Calu3 (cell line): ENCODE measurements around the gene GPRASP2. TPM values are rescaled to one million over a fixed set of nuclear protein-coding genes. Genes with fewer than 3 reads are reported as not detected.

Experiments used
- BruUV-seq: library from RNA; stranded (reverse); fragments of 400-500 nt; replicated peaks from 2 replicates; lab custom pipeline; 2021; lab: Mats Ljungman, UMichigan
- CTCF ChIA-PET: fragments of 300-600 bp; sonication (Branson Sonifier 250); formaldehyde crosslinking; loops from one replicate; lab custom pipeline; 2022; ENCODE audit warnings: antibody characterized with exemption; lab: Charles Lee
- DNase-seq: peaks from one replicate; pipeline ENCODE4 v3.0.0; 2022
- H3K27ac Mint-ChIP-seq: one replicate; pipeline ENCODE4 v1.8.0; 2022; ENCODE audit warnings: mixed read lengths; ENCODE audit not compliant: unreplicated experiment
- H3K27me3 Mint-ChIP-seq: one replicate; pipeline ENCODE4 v1.8.0; 2022; ENCODE audit warnings: mixed read lengths; ENCODE audit not compliant: unreplicated experiment
- H3K36me3 Mint-ChIP-seq: one replicate; pipeline ENCODE4 v1.8.0; 2022; ENCODE audit warnings: mild to moderate bottlenecking, moderate library complexity, mixed read lengths; ENCODE audit not compliant: insufficient read depth, unreplicated experiment
- H3K4me1 Mint-ChIP-seq: one replicate; pipeline ENCODE4 v1.8.0; 2022; ENCODE audit warnings: mild to moderate bottlenecking, low read depth, mixed read lengths; ENCODE audit not compliant: unreplicated experiment
- H3K4me3 Mint-ChIP-seq: one replicate; pipeline ENCODE4 v1.8.0; 2022; ENCODE audit warnings: mild to moderate bottlenecking, low read depth, moderate library complexity, mixed read lengths; ENCODE audit not compliant: unreplicated experiment
- H3K9me3 Mint-ChIP-seq: one replicate; pipeline ENCODE4 v1.8.0; 2022; ENCODE audit warnings: low read depth, mixed read lengths; ENCODE audit not compliant: unreplicated experiment
- intact Hi-C: fragments of 100-400 bp; cut with micrococcal nuclease; formaldehyde crosslinking; loops from one replicate; pipeline ENCODE4 v1.10.0; 2022; ENCODE audit not compliant: unreplicated experiment
- total RNA-seq: library from RNA; stranded (reverse); gene quantifications from 2 replicates; pipeline ENCODE4 v1.2.3, GENCODE V29; 2022
- TF ChIP-seq, protein P1 (sequence below): fragments of 200-600 bp; IDR thresholded peaks from one replicate; pipeline ENCODE4 v1.8.0; 2022; ENCODE audit warnings: antibody characterized with exemption; ENCODE audit not compliant: unreplicated experiment

GPRASP2 gene
- total RNA-seq, 1 experiment from 2014 or later = 9.0 TPM

DNA sequence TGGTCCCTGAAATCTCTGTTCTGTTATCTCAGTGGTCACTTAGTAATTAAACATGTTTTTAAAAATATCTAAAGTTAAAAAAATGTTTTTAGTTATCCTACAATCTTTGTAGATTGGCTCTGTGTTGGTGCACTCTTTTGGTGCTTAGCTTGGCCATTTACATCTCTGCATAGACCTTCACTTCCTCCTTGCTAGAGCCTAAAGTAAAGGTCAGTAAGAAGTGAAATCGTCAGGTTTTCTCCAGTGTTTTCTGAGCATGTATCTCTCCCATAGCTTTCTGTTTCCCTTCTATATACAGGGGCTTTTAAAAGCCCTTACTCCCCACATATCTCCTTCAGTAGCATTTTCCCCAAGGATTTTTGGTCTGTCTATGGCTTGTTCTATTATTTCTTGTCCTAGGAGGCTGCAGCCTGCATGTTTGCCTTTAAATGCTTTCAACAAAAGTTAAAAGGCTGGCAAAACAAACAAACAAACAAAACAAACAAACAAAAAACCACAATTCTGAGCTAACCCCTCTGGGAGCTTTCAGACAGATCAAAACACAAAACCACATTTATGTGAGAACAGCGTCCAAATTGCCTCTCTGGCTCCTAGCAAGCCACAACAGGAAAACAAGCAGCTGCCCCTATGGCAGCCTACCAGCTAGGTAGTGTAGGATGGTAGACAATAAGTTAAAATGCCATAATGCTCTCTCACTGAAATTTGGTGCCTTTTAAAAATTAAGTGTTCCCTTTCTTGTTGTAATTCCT, 27.3 kb upstream of the GPRASP2 start:
- Mint-ChIP-seq H3K36me3 (no peaks in the 10 kb centered on the region), H3K9me3 (peaks cover 13% of the 10 kb centered on the region), H3K27ac (no peak overlapping the region), H3K4me3 (no peak overlapping the region), H3K4me1 (no peaks in the 10 kb centered on the region), H3K27me3 (no peaks in the 10 kb centered on the region)
- DNase-seq = no peak
- CTCF ChIA-PET = no interaction called here
- no TSS peak for BruUV-seq
- TF ChIP-seq, protein P1, sequence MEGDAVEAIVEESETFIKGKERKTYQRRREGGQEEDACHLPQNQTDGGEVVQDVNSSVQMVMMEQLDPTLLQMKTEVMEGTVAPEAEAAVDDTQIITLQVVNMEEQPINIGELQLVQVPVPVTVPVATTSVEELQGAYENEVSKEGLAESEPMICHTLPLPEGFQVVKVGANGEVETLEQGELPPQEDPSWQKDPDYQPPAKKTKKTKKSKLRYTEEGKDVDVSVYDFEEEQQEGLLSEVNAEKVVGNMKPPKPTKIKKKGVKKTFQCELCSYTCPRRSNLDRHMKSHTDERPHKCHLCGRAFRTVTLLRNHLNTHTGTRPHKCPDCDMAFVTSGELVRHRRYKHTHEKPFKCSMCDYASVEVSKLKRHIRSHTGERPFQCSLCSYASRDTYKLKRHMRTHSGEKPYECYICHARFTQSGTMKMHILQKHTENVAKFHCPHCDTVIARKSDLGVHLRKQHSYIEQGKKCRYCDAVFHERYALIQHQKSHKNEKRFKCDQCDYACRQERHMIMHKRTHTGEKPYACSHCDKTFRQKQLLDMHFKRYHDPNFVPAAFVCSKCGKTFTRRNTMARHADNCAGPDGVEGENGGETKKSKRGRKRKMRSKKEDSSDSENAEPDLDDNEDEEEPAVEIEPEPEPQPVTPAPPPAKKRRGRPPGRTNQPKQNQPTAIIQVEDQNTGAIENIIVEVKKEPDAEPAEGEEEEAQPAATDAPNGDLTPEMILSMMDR = no peak
- intact Hi-C loops = no loop called here

DNA sequence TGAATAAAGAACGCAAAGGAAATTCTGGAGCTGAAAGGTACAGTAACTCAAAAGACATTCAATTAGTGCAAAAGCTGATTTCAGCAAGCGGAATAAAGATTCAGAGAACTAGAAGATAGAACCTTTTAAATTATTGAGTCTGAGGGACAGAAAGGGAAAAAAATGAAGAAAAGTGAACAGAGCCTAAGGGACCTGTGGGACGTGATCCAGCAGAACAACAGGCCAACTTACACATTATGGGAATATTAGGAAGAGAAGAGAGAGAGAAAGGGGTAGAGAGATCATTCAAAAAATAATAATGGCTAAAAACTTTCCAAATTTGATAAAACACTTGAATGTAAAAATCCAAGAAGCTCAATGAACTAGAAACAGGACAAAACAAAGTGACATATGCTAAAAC, 17.5 kb upstream of the GPRASP2 start:
- intact Hi-C loops = loop anchor here (10.0 kb wide), 1 partner anchor 80 kb away; no protein-coding TSS in a partner anchor
- no peaks in the 10 kb centered on the region for H3K27me3 Mint-ChIP-seq
- H3K4me1 Mint-ChIP-seq = no peaks in the 10 kb centered on the region
- H3K36me3 Mint-ChIP-seq = no peaks in the 10 kb centered on the region
- CTCF ChIA-PET = no interaction called here
- no TSS peak for BruUV-seq
- TF ChIP-seq, protein P1 = no peak
- H3K9me3 Mint-ChIP-seq = peaks cover 4% of the 10 kb centered on the region
- DNase-seq = no peak
- H3K4me3 Mint-ChIP-seq = no peak overlapping the region
- no peak overlapping the region for H3K27ac Mint-ChIP-seq

DNA sequence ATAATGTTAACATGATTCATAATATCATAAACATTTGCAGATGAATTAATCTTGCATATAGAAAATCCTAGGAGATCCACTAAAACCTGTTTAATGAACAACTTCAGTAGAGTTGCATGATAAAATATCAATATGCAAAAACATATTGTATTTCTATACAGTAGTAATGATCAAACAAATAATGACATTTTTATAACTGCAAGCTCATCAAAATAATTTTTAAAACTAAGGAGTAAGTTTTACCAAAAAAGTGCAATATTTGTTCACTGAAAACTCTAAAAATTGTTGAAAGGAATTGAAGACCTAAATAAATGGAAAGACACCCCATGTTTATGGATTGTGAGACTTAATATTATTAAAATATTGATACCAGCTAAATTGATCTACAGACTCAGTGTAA, 15.9 kb upstream of the GPRASP2 start:
- Mint-ChIP-seq H3K27me3 (no peaks in the 10 kb centered on the region), H3K36me3 (no peaks in the 10 kb centered on the region), H3K9me3 (no peaks in the 10 kb centered on the region), H3K4me3 (no peak overlapping the region), H3K27ac (no peak overlapping the region), H3K4me1 (no peaks in the 10 kb centered on the region)
- DNase-seq = no peak
- intact Hi-C loops = loop anchor here (10.0 kb wide), 1 partner anchor 82 kb away; no protein-coding TSS in a partner anchor
- BruUV-seq = no TSS peak
- TF ChIP-seq, protein P1 = no peak
- CTCF ChIA-PET = no interaction called here

DNA sequence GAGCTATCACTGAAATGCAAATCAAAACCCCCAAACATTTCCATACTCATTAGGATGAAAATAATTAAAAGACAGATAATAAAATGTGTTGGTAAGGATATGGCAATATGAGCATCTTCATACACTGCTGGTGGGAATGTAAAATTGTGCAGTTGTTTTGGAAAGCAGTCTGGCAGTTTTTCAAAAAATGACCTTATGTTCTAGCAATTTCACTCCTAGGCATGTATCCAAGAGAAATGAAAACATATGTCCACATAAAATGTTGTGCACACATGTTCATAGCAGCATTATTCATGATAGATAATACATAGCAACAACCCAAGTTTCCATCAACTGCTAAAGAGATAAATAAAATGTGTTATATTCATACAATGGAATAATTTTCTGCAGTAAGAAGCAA, 14.8 kb upstream of the GPRASP2 start:
- Mint-ChIP-seq H3K9me3 (peaks cover 2% of the 10 kb centered on the region), H3K4me3 (no peak overlapping the region), H3K27ac (no peak overlapping the region), H3K36me3 (no peaks in the 10 kb centered on the region), H3K4me1 (no peaks in the 10 kb centered on the region), H3K27me3 (no peaks in the 10 kb centered on the region)
- CTCF ChIA-PET = no interaction called here
- TF ChIP-seq, protein P1 = no peak
- DNase-seq = no peak
- intact Hi-C loops = loop anchor here (10.0 kb wide), 1 partner anchor 83 kb away; no protein-coding TSS in a partner anchor
- BruUV-seq = no TSS peak
